SK-N-SH (cell line): ENCODE results near the gene FRMPD1. TPM values are rescaled to one million over a fixed set of nuclear protein-coding genes. Genes with fewer than 3 reads are reported as not detected.

ENCODE experiments used
- CTCF ChIA-PET: fragments of 300-600, 350-600 bp; formaldehyde crosslinking; extraction: SDS; loops from one replicate; lab custom pipeline; 2021; lab: Yijun Ruan, JAX
- POLR2A ChIA-PET: fragments of 350-600 bp; sonication (Branson Sonifier 250); formaldehyde crosslinking; extraction: SDS; loops from one replicate; lab custom pipeline; 2020; ENCODE audit warnings: antibody characterized with exemption, inconsistent platforms; lab: Yijun Ruan, JAX
- DNase-seq: peaks from one replicate; pipeline ENCODE4 v3.0.0; 2012
- H2AFZ ChIP-seq: fragments of 200-600 bp; sonication (generic); 2 replicates; pipeline ENCODE4 v1.8.1; 2016; ENCODE audit warnings: antibody characterized with exemption, mild to moderate bottlenecking, low read depth
- H3F3A ChIP-seq: fragments of 200-600 bp; sonication (generic); replicated peaks from 2 replicates; pipeline ENCODE3; 2016; ENCODE audit warnings: antibody characterized with exemption, mild to moderate bottlenecking; ENCODE audit not compliant: insufficient read depth
- H3K27ac ChIP-seq, 2 experiments: fragments of 200-500 bp in 1 of 2; fragments of 200-600 bp in 1 of 2; sonication (Bioruptor generic) in 1 of 2; sonication (generic), shearing (Covaris generic) in 1 of 2; 2 replicates each; pipeline versions ENCODE4 v1.5.1 to v1.6.1; 2014 to 2016; ENCODE audit warnings: low read depth in 2 of 2, inconsistent platforms in 1 of 2, low read length in 1 of 2, mild to moderate bottlenecking in 1 of 2, mixed read lengths in 1 of 2
- H3K27me3 ChIP-seq: fragments of 200-600 bp; sonication (generic), shearing (Covaris generic); 2 replicates; pipeline ENCODE4 v1.6.1; 2016; ENCODE audit warnings: mixed run types; ENCODE audit not compliant: insufficient read depth
- H3K36me3 ChIP-seq, 2 experiments: fragments of 200-500 bp in 1 of 2; fragments of 200-600 bp in 1 of 2; sonication (Bioruptor generic) in 1 of 2; sonication (generic) in 1 of 2; replicated peaks in 1 of 2; 2 replicates each; pipeline versions ENCODE3 to v1.5.1; 2014 to 2016; ENCODE audit warnings: low read length in 1 of 2, mild to moderate bottlenecking in 1 of 2; ENCODE audit not compliant: insufficient read depth in 2 of 2, control insufficient read depth in 1 of 2
- H3K4me1 ChIP-seq, 2 experiments: fragments of 200-500 bp in 1 of 2; fragments of 200-600 bp in 1 of 2; sonication (Bioruptor generic) in 1 of 2; sonication (generic), shearing (Covaris generic) in 1 of 2; 2 replicates each; pipeline versions ENCODE4 v1.5.1 to v1.6.1; 2014 to 2016; ENCODE audit warnings: low read depth in 1 of 2, low read length in 1 of 2, mixed run types in 1 of 2; ENCODE audit not compliant: insufficient read depth in 2 of 2, control insufficient read depth in 1 of 2
- H3K4me2 ChIP-seq: fragments of 200-600 bp; sonication (generic), shearing (Covaris generic); 2 replicates; pipeline ENCODE4 v1.6.1; 2017; ENCODE audit warnings: mixed run types
- H3K4me3 ChIP-seq, 2 experiments: fragments of 200-500 bp in 1 of 2; fragments of 200-600 bp in 1 of 2; sonication (Bioruptor generic) in 1 of 2; sonication (generic), shearing (Covaris generic) in 1 of 2; 2 replicates each; pipeline versions ENCODE4 v1.5.1 to v1.8.1; 2014 to 2016; ENCODE audit warnings: low read depth in 2 of 2, inconsistent platforms in 1 of 2, low read length in 1 of 2, mild to moderate bottlenecking in 1 of 2, mixed read lengths in 1 of 2, moderate library complexity in 1 of 2
- H3K79me2 ChIP-seq: fragments of 200-600 bp; sonication (generic); 2 replicates; pipeline ENCODE4 v1.8.1; 2017; ENCODE audit warnings: mild to moderate bottlenecking; ENCODE audit not compliant: insufficient read depth
- H3K9ac ChIP-seq: fragments of 200-600 bp; sonication (generic); 2 replicates; pipeline ENCODE4 v1.6.1; 2017; ENCODE audit warnings: mixed run types
- H3K9me2 ChIP-seq: fragments of 200-600 bp; sonication (generic); 2 replicates; pipeline ENCODE4 v1.6.1; 2017; ENCODE audit warnings: mixed run types
- H3K9me3 ChIP-seq: fragments of 200-600 bp; sonication (generic); 2 replicates; pipeline ENCODE4 v1.6.1; 2017; ENCODE audit warnings: mixed run types, mild to moderate bottlenecking, moderate library complexity
- H4K20me1 ChIP-seq: fragments of 200-600 bp; sonication (generic); 2 replicates; pipeline ENCODE4 v1.6.1; 2017; ENCODE audit warnings: mild to moderate bottlenecking, mixed run types; ENCODE audit not compliant: insufficient read depth
- ELF1 ChIP-seq: IDR thresholded peaks from 2 replicates; pipeline ENCODE4 v1.4.0; 2012
- EZH2phosphoT487 ChIP-seq: fragments of 200-600 bp; sonication (generic); IDR thresholded peaks from 2 replicates; pipeline ENCODE4 v1.6.1; 2017; ENCODE audit warnings: low read depth, mixed run types, mild to moderate bottlenecking, antibody characterized with exemption, moderate library complexity, borderline replicate concordance
- FOXM1 ChIP-seq: IDR thresholded peaks from 2 replicates; pipeline ENCODE4 v1.4.0; 2012; ENCODE audit warnings: low read depth, mild to moderate bottlenecking
- JUND ChIP-seq: IDR thresholded peaks from 2 replicates; pipeline ENCODE4 v1.4.0; 2012
- NFIC ChIP-seq: IDR thresholded peaks from 2 replicates; pipeline ENCODE4 v1.4.0; 2012; ENCODE audit warnings: borderline replicate concordance
- RAD21 ChIP-seq: IDR thresholded peaks from 2 replicates; pipeline ENCODE4 v1.6.1; 2012; ENCODE audit warnings: mild to moderate bottlenecking, low read length
- RFX5 ChIP-seq: IDR thresholded peaks from 2 replicates; pipeline ENCODE4 v1.6.1; 2012; ENCODE audit warnings: mild to moderate bottlenecking, improper control_type of control experiment, low read length
- RXRA ChIP-seq: IDR thresholded peaks from 2 replicates; pipeline ENCODE4 v1.4.0; 2012; ENCODE audit warnings: low read depth, mild to moderate bottlenecking, borderline replicate concordance
- SMC3 ChIP-seq: IDR thresholded peaks from 2 replicates; pipeline ENCODE4 v1.6.1; 2012; ENCODE audit warnings: low read depth, low read length, improper control_type of control experiment
- TCF12 ChIP-seq: IDR thresholded peaks from 2 replicates; pipeline ENCODE4 v1.4.0; 2012
- WGBS: methylation state at CpG from one replicate; pipeline ENCODE4 v1.1.6; 2017; ENCODE audit warnings: low lambda C conversion rate; 5-methylcytosine and 5-hydroxymethylcytosine counted together
- polyA plus RNA-seq, 3 experiments: library from polyadenylated mRNA; depleted of rRNA; stranded (reverse); fragments of >200 nt; gene quantifications; 2 replicates each; pipeline ENCODE4 v1.2.3, GENCODE V29; 2012
- TF ChIP-seq, protein P1 (sequence below): fragments of 200-600 bp; sonication (generic); IDR thresholded peaks from 2 replicates; pipeline ENCODE4 v1.6.1; 2017; ENCODE audit warnings: antibody characterized with exemption, mild to moderate bottlenecking, moderate library complexity
- TF ChIP-seq, protein P2 (sequence below): IDR thresholded peaks from 2 replicates; pipeline ENCODE4; 2012
- TF ChIP-seq, protein P3 (sequence below): IDR thresholded peaks from 2 replicates; pipeline ENCODE4 v1.4.0; 2012; ENCODE audit warnings: low read depth
- TF ChIP-seq, protein P4 (sequence below): fragments of 150-350 bp; IDR thresholded peaks from 2 replicates; pipeline ENCODE4 v1.6.1; 2017; ENCODE audit warnings: antibody characterized with exemption, low read length, low read depth, borderline replicate concordance

Gene FRMPD1
- polyA plus RNA-seq, 1 of the 3 experiments (the other 2 are of a cell fraction): not detected

DNA sequence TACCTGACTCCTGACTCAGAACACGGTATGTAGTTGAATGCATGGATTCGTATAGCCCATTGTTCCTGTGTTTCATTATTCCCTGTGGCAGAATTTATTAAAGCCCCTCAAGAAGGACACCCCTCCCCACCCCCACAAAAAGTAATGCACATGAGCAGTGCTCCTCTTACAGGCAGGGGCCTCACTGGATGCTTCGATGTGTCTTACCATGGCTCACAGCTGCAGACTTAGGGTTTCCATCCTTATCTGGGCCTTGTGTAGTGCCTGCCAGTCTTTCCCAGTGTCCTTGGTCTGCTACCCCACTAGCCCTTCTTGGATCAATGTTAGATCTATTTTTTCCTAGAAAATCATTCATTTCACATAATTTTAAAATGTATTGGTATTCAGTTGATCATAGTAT is 119.2 kb downstream of the FRMPD1 start:
- no peak for DNase-seq
- peaks cover 9 to 25% of the 10 kb centered on the region in 2 experiments for H3K36me3 ChIP-seq
- H3F3A ChIP-seq: no peaks in the 10 kb centered on the region

More for the DNA sequence above, 119.2 kb downstream of the FRMPD1 start:
- Histone ChIP-seq H3K4me1 (no peaks in the 10 kb centered on the region), H2AFZ (no peak overlapping the region), H3K9ac (no peak overlapping the region), H4K20me1 (no peaks in the 10 kb centered on the region), H3K4me3 (no peak overlapping the region), H3K9me2 (no peaks in the 10 kb centered on the region), H3K27ac (no peak overlapping the region), H3K79me2 (0 out of 2 replicates have a peak, but pooled peaks cover 3% of the 10 kb centered on the region), H3K4me2 (no peak overlapping the region), H3K9me3 (no peaks in the 10 kb centered on the region), H3K27me3 (no peaks in the 10 kb centered on the region)
- WGBS: 95% methylated on average over 3 of the region's 3 CpGs
- no peak for TF ChIP-seq SMC3
- no peak for TF ChIP-seq RXRA
- no peak for TF ChIP-seq NFIC
- TF ChIP-seq, protein P1, sequence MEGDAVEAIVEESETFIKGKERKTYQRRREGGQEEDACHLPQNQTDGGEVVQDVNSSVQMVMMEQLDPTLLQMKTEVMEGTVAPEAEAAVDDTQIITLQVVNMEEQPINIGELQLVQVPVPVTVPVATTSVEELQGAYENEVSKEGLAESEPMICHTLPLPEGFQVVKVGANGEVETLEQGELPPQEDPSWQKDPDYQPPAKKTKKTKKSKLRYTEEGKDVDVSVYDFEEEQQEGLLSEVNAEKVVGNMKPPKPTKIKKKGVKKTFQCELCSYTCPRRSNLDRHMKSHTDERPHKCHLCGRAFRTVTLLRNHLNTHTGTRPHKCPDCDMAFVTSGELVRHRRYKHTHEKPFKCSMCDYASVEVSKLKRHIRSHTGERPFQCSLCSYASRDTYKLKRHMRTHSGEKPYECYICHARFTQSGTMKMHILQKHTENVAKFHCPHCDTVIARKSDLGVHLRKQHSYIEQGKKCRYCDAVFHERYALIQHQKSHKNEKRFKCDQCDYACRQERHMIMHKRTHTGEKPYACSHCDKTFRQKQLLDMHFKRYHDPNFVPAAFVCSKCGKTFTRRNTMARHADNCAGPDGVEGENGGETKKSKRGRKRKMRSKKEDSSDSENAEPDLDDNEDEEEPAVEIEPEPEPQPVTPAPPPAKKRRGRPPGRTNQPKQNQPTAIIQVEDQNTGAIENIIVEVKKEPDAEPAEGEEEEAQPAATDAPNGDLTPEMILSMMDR: no peak
- TF ChIP-seq EZH2phosphoT487: no peak
- TF ChIP-seq JUND: no peak
- TF ChIP-seq RAD21: no peak
- TF ChIP-seq ELF1: no peak
- TF ChIP-seq, protein P2, sequence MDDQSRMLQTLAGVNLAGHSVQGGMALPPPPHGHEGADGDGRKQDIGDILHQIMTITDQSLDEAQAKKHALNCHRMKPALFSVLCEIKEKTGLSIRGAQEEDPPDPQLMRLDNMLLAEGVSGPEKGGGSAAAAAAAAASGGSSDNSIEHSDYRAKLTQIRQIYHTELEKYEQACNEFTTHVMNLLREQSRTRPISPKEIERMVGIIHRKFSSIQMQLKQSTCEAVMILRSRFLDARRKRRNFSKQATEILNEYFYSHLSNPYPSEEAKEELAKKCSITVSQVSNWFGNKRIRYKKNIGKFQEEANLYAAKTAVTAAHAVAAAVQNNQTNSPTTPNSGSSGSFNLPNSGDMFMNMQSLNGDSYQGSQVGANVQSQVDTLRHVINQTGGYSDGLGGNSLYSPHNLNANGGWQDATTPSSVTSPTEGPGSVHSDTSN: no peak
- no peak for TF ChIP-seq FOXM1
- TF ChIP-seq, protein P3, sequence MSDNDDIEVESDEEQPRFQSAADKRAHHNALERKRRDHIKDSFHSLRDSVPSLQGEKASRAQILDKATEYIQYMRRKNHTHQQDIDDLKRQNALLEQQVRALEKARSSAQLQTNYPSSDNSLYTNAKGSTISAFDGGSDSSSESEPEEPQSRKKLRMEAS: no peak
- TF ChIP-seq, protein P4, sequence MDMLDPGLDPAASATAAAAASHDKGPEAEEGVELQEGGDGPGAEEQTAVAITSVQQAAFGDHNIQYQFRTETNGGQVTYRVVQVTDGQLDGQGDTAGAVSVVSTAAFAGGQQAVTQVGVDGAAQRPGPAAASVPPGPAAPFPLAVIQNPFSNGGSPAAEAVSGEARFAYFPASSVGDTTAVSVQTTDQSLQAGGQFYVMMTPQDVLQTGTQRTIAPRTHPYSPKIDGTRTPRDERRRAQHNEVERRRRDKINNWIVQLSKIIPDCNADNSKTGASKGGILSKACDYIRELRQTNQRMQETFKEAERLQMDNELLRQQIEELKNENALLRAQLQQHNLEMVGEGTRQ: no peak
- no peak for TF ChIP-seq TCF12
- no peak for TF ChIP-seq RFX5
- CTCF ChIA-PET: interaction anchor here (0.7 to 0.8 kb wide), 2 partner anchors 11 to 15 kb away, joined by 3 read pairs; partner anchors contain the start of gene EXOSC3
- POLR2A ChIA-PET: no interaction called here
